Activated CD4-positive, alpha-beta memory T cell treated with anti-CD3 and anti-CD28 coated beads for 36 hours (primary cell): Measurements from ENCODE around the gene THRSP. TPM values are rescaled to one million over a fixed set of nuclear protein-coding genes. Genes with fewer than 3 reads are reported as not detected.
"Not testable (repeated sequence)": the region's sequence is repeated elsewhere in the genome, so short reads cannot be mapped to it uniquely, and the experiment has no call there.

Source experiments
- CTCF ChIA-PET: fragments of 350-600 bp; sonication (Branson Sonifier 250); formaldehyde crosslinking; loops from one replicate; lab custom pipeline; 2021; ENCODE audit warnings: antibody characterized with exemption, inconsistent platforms; lab: Charles Lee
- POLR2A ChIA-PET: fragments of 350-600 bp; sonication (Branson Sonifier 250); formaldehyde crosslinking; loops from one replicate; lab custom pipeline; 2021; ENCODE audit warnings: antibody characterized with exemption; lab: Charles Lee
- DNase-seq: peaks from one replicate; pipeline ENCODE4 v3.0.0-alpha.2; 2020
- H3K27ac Mint-ChIP-seq: one replicate; pipeline ENCODE4 v1.8.0; 2021; ENCODE audit warnings: mixed read lengths
- H3K27me3 Mint-ChIP-seq: one replicate; pipeline ENCODE4 v1.8.0; 2021; ENCODE audit warnings: mixed read lengths
- H3K36me3 Mint-ChIP-seq: one replicate; pipeline ENCODE4 v1.8.0; 2021; ENCODE audit warnings: mixed read lengths
- H3K4me1 Mint-ChIP-seq: one replicate; pipeline ENCODE4 v1.8.0; 2021; ENCODE audit warnings: low read depth, mixed read lengths
- H3K4me3 Mint-ChIP-seq: one replicate; pipeline ENCODE4 v1.8.0; 2021; ENCODE audit warnings: mild to moderate bottlenecking, mixed read lengths
- H3K9me3 Mint-ChIP-seq: one replicate; pipeline ENCODE4 v1.8.0; 2021; ENCODE audit warnings: mixed read lengths
- intact Hi-C: fragments of 100-400 bp; cut with micrococcal nuclease; formaldehyde crosslinking; loops from one replicate; pipeline ENCODE4 v1.15.1; 2023
- total RNA-seq, 2 experiments: library from RNA; stranded (reverse); gene quantifications; one replicate each; pipeline ENCODE4 v1.2.3, GENCODE V29; 2021

THRSP gene
- total RNA-seq, 2 experiments from 2014 or later = not detected

- Mint-ChIP-seq H3K27ac (no peak overlapping the region), H3K9me3 (no peaks in the 10 kb centered on the region), H3K4me3 (no peak overlapping the region), H3K4me1 (peaks cover 20% of the 10 kb centered on the region), H3K27me3 (no peaks in the 10 kb centered on the region), H3K36me3 (peaks cover 25% of the 10 kb centered on the region)
- POLR2A ChIA-PET = no interaction called here
- CTCF ChIA-PET = no interaction called here
- intact Hi-C loops = no loop called here
- DNase-seq = no peak
Measured at GRCh38 chr11:78071717-78072116, 8.1 kb downstream of the THRSP start.

GRCh38 chr11:78072455-78072854, 8.8 kb downstream of the THRSP start:
- no peak for DNase-seq
- H3K36me3 Mint-ChIP-seq = peaks cover 22% of the 10 kb centered on the region
- ChIA-PET CTCF (no interaction called here), POLR2A (no interaction called here)
- H3K27me3 Mint-ChIP-seq = no peaks in the 10 kb centered on the region
- intact Hi-C loops = no loop called here
- H3K27ac Mint-ChIP-seq = no peak overlapping the region
- no peak overlapping the region for H3K4me3 Mint-ChIP-seq
- H3K4me1 Mint-ChIP-seq = peaks cover 24% of the 10 kb centered on the region
- H3K9me3 Mint-ChIP-seq = no peaks in the 10 kb centered on the region

- Mint-ChIP-seq H3K36me3 (peaks cover 11% of the 10 kb centered on the region), H3K27me3 (no peaks in the 10 kb centered on the region), H3K4me1 (peaks cover 34% of the 10 kb centered on the region), H3K9me3 (no peaks in the 10 kb centered on the region), H3K27ac (no peak overlapping the region), H3K4me3 (no peak overlapping the region)
- ChIA-PET POLR2A (no interaction called here), CTCF (no interaction called here)
- intact Hi-C loops = loop anchor here (5.0 kb wide), 2 partner anchors 343 to 488 kb away; partner anchors contain the start of gene GAB2
- no peak for DNase-seq
Measured at GRCh38 chr11:78074756-78075155, 11.1 kb downstream of the THRSP start.

GRCh38 chr11:78076733-78077403, 13.2 kb downstream of the THRSP start:
- ChIA-PET POLR2A (interaction anchor here (0.5 to 2.1 kb wide), 3 partner anchors 63 to 151 kb away, joined by 3 to 8 read pairs (median 3); partner anchors contain the start of genes ALG8, KCTD21 and USP35), CTCF (interaction anchor here (0.7 to 1.5 kb wide), 2 partner anchors 30 to 31 kb away, joined by 3 to 4 read pairs; no protein-coding TSS in a partner anchor)
- Mint-ChIP-seq H3K4me3 (no peak overlapping the region), H3K36me3 (peaks cover 5% of the 10 kb centered on the region), H3K9me3 (no peaks in the 10 kb centered on the region), H3K27me3 (no peaks in the 10 kb centered on the region), H3K27ac (peak overlapping the region; percentile 8), H3K4me1 (peaks cover 45% of the 10 kb centered on the region)
- no peak for DNase-seq
- intact Hi-C loops = loop anchor here (5.0 kb wide), 2 partner anchors 340 to 485 kb away; partner anchors contain the start of gene GAB2

GRCh38 chr11:78077592-78077991, 13.9 kb downstream of the THRSP start:
- H3K27ac Mint-ChIP-seq, DNase-seq, H3K9me3 Mint-ChIP-seq, H3K36me3 Mint-ChIP-seq, H3K27me3 Mint-ChIP-seq: not testable (repeated sequence)
- peak overlapping the region; percentile 91 for H3K4me3 Mint-ChIP-seq
- intact Hi-C loops = loop anchor here (5.0 kb wide), 2 partner anchors 340 to 485 kb away; partner anchors contain the start of gene GAB2
- POLR2A ChIA-PET = interaction anchor here (0.5 to 2.1 kb wide), 3 partner anchors 62 to 150 kb away, joined by 3 to 8 read pairs (median 3); partner anchors contain the start of genes ALG8, KCTD21 and USP35
- CTCF ChIA-PET = interaction anchor here (1.1 to 1.4 kb wide), 2 partner anchors 9 to 34 kb away, joined by 3 to 6 read pairs; no protein-coding TSS in a partner anchor
- H3K4me1 Mint-ChIP-seq = peaks cover 44% of the 10 kb centered on the region

GRCh38 chr11:78078218-78079167, 14.8 kb downstream of the THRSP start:
- CTCF ChIA-PET = interaction anchor here (1.1 to 1.9 kb wide), 3 partner anchors 10 to 83 kb away, joined by 3 to 6 read pairs (median 5); no protein-coding TSS in a partner anchor
- POLR2A ChIA-PET = interaction anchor here (0.5 to 2.1 kb wide), 8 partner anchors 10 to 415 kb away, joined by 3 to 8 read pairs (median 5); partner anchors contain the start of genes ALG8, INTS4, KCTD21 and USP35
- Mint-ChIP-seq H3K9me3 (no peaks in the 10 kb centered on the region), H3K36me3 (peaks cover 2% of the 10 kb centered on the region), H3K4me3 (peak overlapping the region; percentile 91), H3K27ac (peak overlapping the region; percentile 83), H3K4me1 (peaks cover 43% of the 10 kb centered on the region), H3K27me3 (no peaks in the 10 kb centered on the region)
- intact Hi-C loops = loop anchor here (1.0 to 5.0 kb wide), 6 partner anchors 16 to 484 kb away; partner anchors contain the start of genes ALG8, GAB2, KCTD21 and USP35
- DNase-seq = no peak

- DNase-seq = peak; percentile 77
- intact Hi-C loops = loop anchor here (1.0 to 5.0 kb wide), 6 partner anchors 15 to 483 kb away; partner anchors contain the start of genes ALG8, GAB2, KCTD21 and USP35
- no peaks in the 10 kb centered on the region for H3K27me3 Mint-ChIP-seq
- peak within 1 kb of the TSS; percentile 83 for H3K27ac Mint-ChIP-seq
- H3K4me3 Mint-ChIP-seq = peak within 1 kb of the TSS; percentile 91
- H3K4me1 Mint-ChIP-seq = peaks cover 40% of the 10 kb centered on the region
- peaks cover 2% of the 10 kb centered on the region for H3K36me3 Mint-ChIP-seq
- CTCF ChIA-PET = interaction anchor here (1.4 to 2.0 kb wide), 3 partner anchors 33 to 84 kb away, joined by 5 to 6 read pairs (median 5); no protein-coding TSS in a partner anchor
- no peaks in the 10 kb centered on the region for H3K9me3 Mint-ChIP-seq
- POLR2A ChIA-PET = interaction anchor here (0.5 to 2.1 kb wide), 8 partner anchors 11 to 416 kb away, joined by 3 to 8 read pairs (median 5); partner anchors contain the start of genes ALG8, INTS4, KCTD21 and USP35
Measured at GRCh38 chr11:78079232-78080083, 15.8 kb downstream of the THRSP start, which contains the start of gene NDUFC2. TSS of gene NDUFC2 (minus strand) at chr11:78079862. CDS start at chr11:78079744, 118 bp downstream.

GRCh38 chr11:78080084-78080817, 16.6 kb downstream of the THRSP start:
- Mint-ChIP-seq H3K36me3 (peaks cover 2% of the 10 kb centered on the region), H3K27me3 (no peaks in the 10 kb centered on the region), H3K4me3 (peak overlapping the region; percentile 91), H3K27ac (peak overlapping the region; percentile 83), H3K9me3 (no peaks in the 10 kb centered on the region), H3K4me1 (peaks cover 36% of the 10 kb centered on the region)
- intact Hi-C loops = no loop called here
- no peak for DNase-seq
- ChIA-PET POLR2A (interaction anchor here (0.6 to 1.6 kb wide), 4 partner anchors 11 to 259 kb away, joined by 3 to 6 read pairs (median 4); partner anchors contain the start of genes ALG8 and INTS4), CTCF (interaction anchor here (2.0 kb wide), 1 partner anchor 34 kb away, joined by 5 read pairs; no protein-coding TSS in a partner anchor)

- no peak for DNase-seq
- intact Hi-C loops = no loop called here
Measured at GRCh38 chr11:78080818-78081495, 17.3 kb downstream of the THRSP start.

More at GRCh38 chr11:78080818-78081495, 17.3 kb downstream of the THRSP start:
- ChIA-PET POLR2A (interaction anchor here (0.6 kb wide), 1 partner anchor 258 kb away, joined by 3 read pairs; no protein-coding TSS in a partner anchor), CTCF (interaction anchor here (2.0 kb wide), 1 partner anchor 35 kb away, joined by 5 read pairs; no protein-coding TSS in a partner anchor)
- H3K36me3 Mint-ChIP-seq = peaks cover 2% of the 10 kb centered on the region
- peaks cover 31% of the 10 kb centered on the region for H3K4me1 Mint-ChIP-seq
- H3K27ac Mint-ChIP-seq = peak overlapping the region; percentile 3
- peak overlapping the region; percentile 12 for H3K4me3 Mint-ChIP-seq
- H3K27me3 Mint-ChIP-seq = no peaks in the 10 kb centered on the region
- H3K9me3 Mint-ChIP-seq = no peaks in the 10 kb centered on the region
